ENCODE results near the gene NKAIN2. TPM values are rescaled to one million over a fixed set of nuclear protein-coding genes. Genes with fewer than 3 reads are reported as not detected.
"Not testable (repeated sequence)": the region's sequence is repeated elsewhere in the genome, so short reads cannot be mapped to it uniquely, and the experiment has no call there.

Gene NKAIN2
- polyA plus RNA-seq, 2 donors: 0.02 TPM; not detected in 1

DNA sequence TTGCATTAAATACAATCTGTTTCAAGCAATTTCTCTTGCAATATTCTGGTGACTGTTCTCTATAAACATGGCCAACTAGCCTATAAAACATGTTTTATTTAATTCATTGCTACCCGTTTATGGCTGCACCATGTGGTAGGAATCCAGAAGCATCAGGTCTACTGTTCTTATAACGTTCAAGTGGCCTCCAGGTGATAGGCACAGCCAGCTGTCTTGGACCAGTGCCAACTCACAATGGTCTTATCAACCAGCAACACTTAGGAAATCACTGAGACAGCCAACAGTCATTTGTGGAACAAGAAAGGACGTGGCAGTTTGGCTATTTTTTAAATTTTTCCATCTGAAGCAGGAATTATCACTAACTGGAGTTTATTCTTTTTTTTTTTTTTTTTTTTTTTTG is 193.6 kb downstream of the NKAIN2 start:
- 43 to 54% methylated on average over 3 of the region's 3 CpGs for WGBS, 2 donors
- Histone ChIP-seq H3K4me1 (ENCODE audit: control insufficient read depth in 2 of 2, insufficient read depth in 2 of 2, low read length in 1 of 2) (no peaks in the 10 kb centered on the region), H3K36me3 (ENCODE audit: control insufficient read depth in 2 of 2, insufficient read depth in 2 of 2, low read length in 1 of 2) (no peaks in the 10 kb centered on the region), H3K4me3 (ENCODE audit: low read depth in 1 of 2, low read length in 2 of 2) (no peak overlapping the region), H3K27ac (ENCODE audit: low read depth in 2 of 2, low read length in 1 of 2) (no peak overlapping the region), H3K27me3 (ENCODE audit: control insufficient read depth in 1 of 2, insufficient read depth in 2 of 2, low read length in 2 of 2) (no peaks in the 10 kb centered on the region), H3K9me3 (ENCODE audit: control insufficient read depth in 2 of 2, insufficient read depth in 1 of 2, low read depth in 1 of 2, low read length in 1 of 2) (no peaks in the 10 kb centered on the region)

DNA sequence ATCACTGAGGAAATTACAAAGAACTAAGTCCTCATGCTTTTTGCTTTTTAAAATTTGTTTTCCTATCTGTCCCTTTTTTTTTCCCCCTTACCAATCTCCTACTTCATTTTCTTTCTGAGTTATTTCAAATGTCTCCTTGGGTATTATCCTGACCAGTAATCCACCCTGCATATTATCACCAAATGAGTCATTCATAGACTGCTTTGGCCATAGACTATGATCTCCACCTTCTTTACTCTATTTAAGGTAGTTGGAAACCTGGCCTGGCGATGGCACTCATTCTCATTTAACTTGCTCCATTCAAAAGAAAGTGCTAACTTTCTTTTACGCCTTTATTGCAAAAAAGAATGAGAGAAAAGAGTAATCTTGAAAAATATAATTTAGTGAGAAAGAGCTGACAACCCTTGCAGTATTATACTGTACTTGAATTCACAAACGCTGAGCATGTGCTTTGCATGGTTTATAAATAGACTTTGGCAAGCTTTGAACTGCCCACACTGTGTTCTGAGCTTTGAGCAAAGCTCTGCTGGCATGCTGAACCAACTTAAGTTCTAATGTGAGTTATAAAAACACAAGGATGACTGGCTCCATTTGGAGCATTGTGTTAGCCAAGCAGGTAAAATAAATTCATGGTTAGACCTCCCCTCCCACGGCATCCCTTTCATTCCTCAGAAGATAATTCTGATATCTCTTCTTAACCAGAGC is 198.9 kb downstream of the NKAIN2 start:
- no peaks in the 10 kb centered on the region for H3K27me3 ChIP-seq (ENCODE audit: control insufficient read depth in 1 of 2, insufficient read depth in 2 of 2, low read length in 2 of 2)
- H3K27ac ChIP-seq (ENCODE audit: low read depth in 2 of 2, low read length in 1 of 2): no peak overlapping the region
- H3K9me3 ChIP-seq (ENCODE audit: control insufficient read depth in 2 of 2, insufficient read depth in 1 of 2, low read depth in 1 of 2, low read length in 1 of 2): no peaks in the 10 kb centered on the region
- no peaks in the 10 kb centered on the region for H3K4me1 ChIP-seq (ENCODE audit: control insufficient read depth in 2 of 2, insufficient read depth in 2 of 2, low read length in 1 of 2)
- WGBS, 2 donors: 44 to 58% methylated on average over 4 of the region's 4 CpGs
- no peaks in the 10 kb centered on the region for H3K36me3 ChIP-seq (ENCODE audit: control insufficient read depth in 2 of 2, insufficient read depth in 2 of 2, low read length in 1 of 2)
- H3K4me3 ChIP-seq (ENCODE audit: low read depth in 1 of 2, low read length in 2 of 2): no peak overlapping the region

DNA sequence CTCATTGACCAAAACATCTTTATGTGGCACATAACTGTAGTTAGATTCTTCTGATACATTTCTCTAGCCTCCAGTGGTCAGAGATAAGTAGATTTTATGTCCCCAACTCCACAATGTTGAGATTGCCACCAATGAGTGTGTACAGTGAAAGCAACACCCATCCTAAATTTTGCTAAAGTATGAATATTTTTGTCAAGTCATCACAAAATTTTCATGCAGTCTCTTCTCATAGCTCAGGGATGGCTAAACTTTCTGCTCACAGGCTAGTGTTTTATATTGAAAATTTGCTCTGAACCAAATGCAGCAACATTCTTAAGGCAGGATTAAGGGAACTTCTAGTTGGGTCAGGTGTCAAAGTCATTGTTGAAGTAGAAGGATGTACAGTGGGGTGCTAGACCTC is 203.6 kb downstream of the NKAIN2 start:
- Histone ChIP-seq H3K9me3 (ENCODE audit: control insufficient read depth in 2 of 2, insufficient read depth in 1 of 2, low read depth in 1 of 2, low read length in 1 of 2) (no peaks in the 10 kb centered on the region), H3K4me3 (ENCODE audit: low read depth in 1 of 2, low read length in 2 of 2) (no peak overlapping the region), H3K36me3 (ENCODE audit: control insufficient read depth in 2 of 2, insufficient read depth in 2 of 2, low read length in 1 of 2) (no peaks in the 10 kb centered on the region), H3K27me3 (ENCODE audit: control insufficient read depth in 1 of 2, insufficient read depth in 2 of 2, low read length in 2 of 2) (no peaks in the 10 kb centered on the region), H3K4me1 (ENCODE audit: control insufficient read depth in 2 of 2, insufficient read depth in 2 of 2, low read length in 1 of 2) (no peaks in the 10 kb centered on the region), H3K27ac (ENCODE audit: low read depth in 2 of 2, low read length in 1 of 2) (no peak overlapping the region)

DNA sequence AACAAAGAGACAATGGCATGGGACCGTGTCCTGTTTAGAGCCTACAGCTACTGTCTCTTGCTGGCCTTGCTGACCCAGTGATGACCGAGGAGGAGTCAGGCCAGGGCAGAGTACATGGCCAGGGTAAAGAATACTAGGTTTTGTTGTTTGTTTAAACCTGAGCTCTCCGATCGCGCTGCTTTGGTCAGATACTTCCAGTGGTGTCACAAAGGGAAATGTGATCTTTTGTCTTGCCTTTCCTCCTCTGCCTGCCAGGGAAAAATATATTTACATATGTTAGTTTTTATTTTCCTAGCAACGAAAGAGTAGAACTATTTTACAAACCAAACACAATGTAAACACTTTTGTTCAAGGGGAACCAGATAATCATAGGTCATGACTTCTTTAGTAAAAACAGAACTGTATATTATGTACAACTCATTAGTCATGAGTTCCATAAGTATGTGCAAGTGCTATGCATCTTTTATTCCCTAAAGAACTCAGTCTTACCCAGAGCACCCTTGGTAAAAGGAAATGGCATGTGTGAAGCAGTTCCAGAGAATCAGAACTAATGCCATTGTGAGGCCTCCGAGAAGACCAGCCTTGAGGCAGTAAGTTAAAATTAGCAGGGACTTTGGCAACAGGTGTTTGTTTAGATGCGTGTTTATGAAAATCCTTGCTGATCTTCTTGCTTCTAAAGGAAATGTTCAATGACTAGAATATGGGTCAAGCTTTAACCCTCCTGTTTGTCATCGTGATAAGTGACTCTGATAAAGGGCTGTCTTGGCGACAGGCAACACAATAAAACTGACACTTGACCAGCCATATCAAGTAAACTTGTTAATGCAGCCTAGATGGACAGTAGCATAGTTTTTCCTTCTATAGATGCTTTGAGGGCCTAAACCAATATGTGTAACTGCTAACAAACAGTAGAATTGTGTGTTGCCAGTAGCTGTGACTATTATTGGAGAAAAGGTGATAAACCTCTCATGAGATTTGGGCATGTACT is 204.6 kb downstream of the NKAIN2 start:
- Histone ChIP-seq H3K4me3 (ENCODE audit: low read depth in 1 of 2, low read length in 2 of 2) (no peak overlapping the region), H3K27me3 (ENCODE audit: control insufficient read depth in 1 of 2, insufficient read depth in 2 of 2, low read length in 2 of 2) (no peaks in the 10 kb centered on the region), H3K27ac (ENCODE audit: low read depth in 2 of 2, low read length in 1 of 2) (no peak overlapping the region), H3K9me3 (ENCODE audit: control insufficient read depth in 2 of 2, insufficient read depth in 1 of 2, low read depth in 1 of 2, low read length in 1 of 2) (no peaks in the 10 kb centered on the region), H3K4me1 (ENCODE audit: control insufficient read depth in 2 of 2, insufficient read depth in 2 of 2, low read length in 1 of 2) (no peaks in the 10 kb centered on the region), H3K36me3 (ENCODE audit: control insufficient read depth in 2 of 2, insufficient read depth in 2 of 2, low read length in 1 of 2) (no peaks in the 10 kb centered on the region)
- WGBS, 2 donors: 30 to 42% methylated on average over 10 of the region's 10 CpGs

DNA sequence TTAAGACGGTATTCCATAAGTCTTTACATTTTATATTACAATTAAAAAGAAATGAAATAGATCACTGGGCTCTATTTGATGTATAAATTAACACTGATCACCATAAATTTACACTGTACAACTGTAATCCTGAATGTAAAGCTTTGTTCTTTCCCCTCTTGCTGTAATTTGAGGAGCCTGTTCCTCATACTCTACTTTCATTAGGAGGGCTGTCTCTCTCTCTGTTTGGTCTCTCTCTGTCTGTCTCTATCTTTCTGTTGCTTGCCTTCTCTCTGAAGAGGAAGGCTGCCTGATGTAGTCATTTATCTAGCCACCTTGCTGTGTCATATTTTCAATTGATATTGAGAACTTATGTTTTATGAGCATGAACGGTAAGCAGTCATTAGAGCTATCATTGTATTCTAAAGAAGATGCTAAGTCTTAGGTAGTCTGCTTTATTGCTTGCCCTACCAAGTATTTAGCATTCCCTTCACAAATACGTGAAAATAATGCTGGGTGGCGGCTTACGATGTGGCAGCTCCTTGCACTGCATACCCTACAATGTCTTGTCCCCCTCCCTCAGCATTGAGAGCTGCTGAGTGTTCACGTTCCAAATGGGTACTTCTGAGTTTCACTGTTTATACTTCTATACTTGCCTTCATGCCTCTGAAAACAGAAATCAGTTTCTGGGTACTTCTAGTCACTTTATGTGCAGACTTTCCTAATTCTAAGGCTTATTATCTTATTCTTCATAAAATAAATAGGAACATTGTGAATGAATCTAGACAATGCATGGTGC is 205.5 kb downstream of the NKAIN2 start:
- 83 to 85% methylated on average over 6 of the region's 6 CpGs for WGBS, 2 donors

DNA sequence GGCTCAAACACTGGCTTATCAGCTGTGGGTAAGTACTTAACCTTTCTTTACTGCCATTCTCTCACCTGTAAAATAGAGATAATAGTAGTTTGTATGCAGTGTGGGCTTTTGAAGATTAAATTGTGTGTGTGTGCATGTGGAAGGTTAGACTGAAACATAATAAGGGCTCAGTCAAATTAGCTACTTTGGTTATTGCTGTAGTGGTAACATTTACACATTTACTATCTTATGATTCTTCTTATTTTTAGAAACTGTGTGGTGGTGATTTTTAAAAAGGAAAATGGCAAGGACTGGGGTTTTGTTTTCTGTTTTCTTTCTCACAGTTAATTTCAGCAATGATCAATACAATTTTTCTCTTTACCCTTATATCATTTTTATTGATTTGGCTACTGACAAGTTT is 206.9 kb downstream of the NKAIN2 start:
- H3K4me3 ChIP-seq (ENCODE audit: low read depth in 1 of 2, low read length in 2 of 2): no peak overlapping the region
- no peaks in the 10 kb centered on the region for H3K4me1 ChIP-seq (ENCODE audit: control insufficient read depth in 2 of 2, insufficient read depth in 2 of 2, low read length in 1 of 2)
- H3K27me3 ChIP-seq (ENCODE audit: control insufficient read depth in 1 of 2, insufficient read depth in 2 of 2, low read length in 2 of 2): no peaks in the 10 kb centered on the region
- H3K9me3 ChIP-seq (ENCODE audit: control insufficient read depth in 2 of 2, insufficient read depth in 1 of 2, low read depth in 1 of 2, low read length in 1 of 2): no peaks in the 10 kb centered on the region
- H3K27ac ChIP-seq (ENCODE audit: low read depth in 2 of 2, low read length in 1 of 2): no peak overlapping the region
- no peaks in the 10 kb centered on the region for H3K36me3 ChIP-seq (ENCODE audit: control insufficient read depth in 2 of 2, insufficient read depth in 2 of 2, low read length in 1 of 2)

More for the DNA sequence above, 205.5 kb downstream of the NKAIN2 start:
- Histone ChIP-seq H3K27ac (ENCODE audit: low read depth in 2 of 2, low read length in 1 of 2) (no peak overlapping the region), H3K36me3 (ENCODE audit: control insufficient read depth in 2 of 2, insufficient read depth in 2 of 2, low read length in 1 of 2) (no peaks in the 10 kb centered on the region), H3K9me3 (ENCODE audit: control insufficient read depth in 2 of 2, insufficient read depth in 1 of 2, low read depth in 1 of 2, low read length in 1 of 2) (no peaks in the 10 kb centered on the region), H3K4me3 (ENCODE audit: low read depth in 1 of 2, low read length in 2 of 2) (no peak overlapping the region), H3K4me1 (ENCODE audit: control insufficient read depth in 2 of 2, insufficient read depth in 2 of 2, low read length in 1 of 2) (no peaks in the 10 kb centered on the region), H3K27me3 (ENCODE audit: control insufficient read depth in 1 of 2, insufficient read depth in 2 of 2, low read length in 2 of 2) (no peaks in the 10 kb centered on the region)

DNA sequence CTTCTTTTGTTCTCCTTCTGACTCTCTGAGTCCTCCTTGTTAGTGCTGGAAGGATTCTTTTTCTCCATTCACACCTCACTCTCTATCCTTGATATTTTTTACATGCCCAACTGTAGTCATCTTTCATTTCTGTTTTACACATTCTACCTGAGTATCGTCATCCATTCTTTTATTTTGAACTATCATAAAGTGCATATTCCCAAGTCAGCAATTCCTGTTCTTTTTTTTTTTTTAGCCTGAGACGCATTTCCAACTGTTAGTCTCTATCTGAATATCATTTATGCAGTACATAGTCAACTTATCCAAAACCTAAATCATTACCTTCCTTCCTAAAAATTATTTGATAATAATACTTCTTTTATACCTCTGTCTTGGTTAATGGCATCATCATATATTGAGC is 207.5 kb downstream of the NKAIN2 start:
- Histone ChIP-seq H3K9me3 (ENCODE audit: control insufficient read depth in 2 of 2, insufficient read depth in 1 of 2, low read depth in 1 of 2, low read length in 1 of 2) (no peaks in the 10 kb centered on the region), H3K27ac (ENCODE audit: low read depth in 2 of 2, low read length in 1 of 2) (no peak overlapping the region)
- 90 to 93% methylated on average over 2 of the region's 2 CpGs for WGBS, 2 donors

DNA sequence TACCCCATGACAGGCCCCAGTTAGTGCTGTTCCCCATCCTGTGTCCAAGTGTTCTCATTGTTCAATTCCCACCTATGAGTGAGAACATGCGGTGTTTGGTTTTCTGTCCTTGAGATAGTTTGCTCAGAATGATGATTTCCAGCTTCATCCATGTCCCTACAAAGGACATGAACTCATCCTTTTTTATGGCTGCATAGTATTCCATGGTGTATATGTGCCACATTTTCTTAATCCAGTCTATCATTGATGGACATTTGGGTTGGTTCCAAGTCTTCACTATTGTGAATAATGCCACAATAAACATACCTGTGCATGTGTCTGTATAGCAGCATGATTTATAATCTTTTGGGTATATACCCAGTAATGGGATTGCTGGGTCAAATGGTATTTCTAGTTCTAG is 218.4 kb downstream of the NKAIN2 start:
- not testable (repeated sequence) for H3K36me3 ChIP-seq (ENCODE audit: control insufficient read depth in 2 of 2, insufficient read depth in 2 of 2, low read length in 1 of 2); H3K4me3 ChIP-seq (ENCODE audit: low read depth in 1 of 2, low read length in 2 of 2); H3K9me3 ChIP-seq (ENCODE audit: control insufficient read depth in 2 of 2, insufficient read depth in 1 of 2, low read depth in 1 of 2, low read length in 1 of 2); H3K4me1 ChIP-seq (ENCODE audit: control insufficient read depth in 2 of 2, insufficient read depth in 2 of 2, low read length in 1 of 2); H3K27me3 ChIP-seq (ENCODE audit: control insufficient read depth in 1 of 2, insufficient read depth in 2 of 2, low read length in 2 of 2); H3K27ac ChIP-seq (ENCODE audit: low read depth in 2 of 2, low read length in 1 of 2)
- WGBS, 2 donors: 94 to 100% methylated on average over 1 of the region's 1 CpG

More for the DNA sequence above, 207.5 kb downstream of the NKAIN2 start:
- Histone ChIP-seq H3K4me1 (ENCODE audit: control insufficient read depth in 2 of 2, insufficient read depth in 2 of 2, low read length in 1 of 2) (no peaks in the 10 kb centered on the region), H3K27me3 (ENCODE audit: control insufficient read depth in 1 of 2, insufficient read depth in 2 of 2, low read length in 2 of 2) (no peaks in the 10 kb centered on the region), H3K36me3 (ENCODE audit: control insufficient read depth in 2 of 2, insufficient read depth in 2 of 2, low read length in 1 of 2) (no peaks in the 10 kb centered on the region), H3K4me3 (ENCODE audit: low read depth in 1 of 2, low read length in 2 of 2) (no peak overlapping the region)

DNA sequence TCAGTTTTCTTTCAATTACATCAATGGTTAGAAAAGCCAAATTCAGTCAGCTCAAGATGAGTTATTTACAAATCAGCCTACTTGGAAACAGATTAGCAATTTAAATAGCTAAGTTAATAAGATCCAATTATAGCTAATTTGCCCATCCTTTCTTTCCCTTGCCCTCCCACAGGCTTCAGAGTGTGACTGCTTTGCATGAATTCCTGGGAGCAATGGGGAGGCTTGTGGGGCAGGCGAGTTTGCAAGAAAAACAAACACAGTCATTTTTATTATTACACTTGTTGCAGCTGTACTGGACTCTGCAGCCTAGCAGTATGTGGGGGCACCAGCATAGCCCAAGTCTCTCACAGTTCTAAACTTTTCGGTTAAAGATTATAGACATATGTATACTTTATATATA is 219.0 kb downstream of the NKAIN2 start:
- WGBS, 2 donors: 65 to 77% methylated on average over 2 of the region's 2 CpGs
- Histone ChIP-seq H3K27me3 (ENCODE audit: control insufficient read depth in 1 of 2, insufficient read depth in 2 of 2, low read length in 2 of 2) (no peaks in the 10 kb centered on the region), H3K36me3 (ENCODE audit: control insufficient read depth in 2 of 2, insufficient read depth in 2 of 2, low read length in 1 of 2) (no peaks in the 10 kb centered on the region), H3K4me3 (ENCODE audit: low read depth in 1 of 2, low read length in 2 of 2) (no peak overlapping the region), H3K27ac (ENCODE audit: low read depth in 2 of 2, low read length in 1 of 2) (no peak overlapping the region), H3K9me3 (ENCODE audit: control insufficient read depth in 2 of 2, insufficient read depth in 1 of 2, low read depth in 1 of 2, low read length in 1 of 2) (peaks cover 0 to 1% of the 10 kb centered on the region in 2 donors), H3K4me1 (ENCODE audit: control insufficient read depth in 2 of 2, insufficient read depth in 2 of 2, low read length in 1 of 2) (no peaks in the 10 kb centered on the region)
